OCI-LY7 (cell line): ENCODE results near the gene GRIK2.

ENCODE experiments used
- EZH2phosphoT487 ChIP-seq: fragments of 200-600 bp; sonication (generic); IDR thresholded peaks from 2 replicates; pipeline ENCODE4 v1.6.1; 2018; ENCODE audit warnings: low read depth, borderline replicate concordance, mild to moderate bottlenecking, mixed run types, antibody characterized with exemption, low read length, moderate library complexity, mixed read lengths
- TF ChIP-seq, protein P1 (sequence below): fragments of 200-600 bp; sonication (generic); conservative IDR thresholded peaks from 2 replicates; pipeline ENCODE4 v1.5.1; 2014; ENCODE audit warnings: mild to moderate bottlenecking, antibody characterized with exemption, low read length, moderate library complexity, mixed read lengths

DNA sequence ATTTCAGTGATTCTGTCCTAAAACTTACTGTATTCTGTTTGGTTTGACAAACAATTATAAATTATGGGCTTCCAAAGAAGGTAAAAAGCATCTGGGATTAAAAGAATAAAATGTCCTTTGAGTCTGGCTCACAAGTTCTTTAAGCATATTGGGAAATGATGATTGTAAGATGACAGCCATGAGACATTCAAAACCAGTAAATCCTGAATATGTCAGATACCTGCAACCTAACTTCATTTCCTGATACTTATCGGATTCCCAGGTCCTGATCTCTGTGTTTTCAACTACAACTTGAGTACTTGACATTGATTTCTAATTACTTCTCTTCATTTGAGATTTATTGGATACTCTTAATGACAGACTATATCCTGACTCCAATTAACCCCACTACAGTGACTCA lies 446.6 kb downstream of the GRIK2 start:
- TF ChIP-seq, protein P1, sequence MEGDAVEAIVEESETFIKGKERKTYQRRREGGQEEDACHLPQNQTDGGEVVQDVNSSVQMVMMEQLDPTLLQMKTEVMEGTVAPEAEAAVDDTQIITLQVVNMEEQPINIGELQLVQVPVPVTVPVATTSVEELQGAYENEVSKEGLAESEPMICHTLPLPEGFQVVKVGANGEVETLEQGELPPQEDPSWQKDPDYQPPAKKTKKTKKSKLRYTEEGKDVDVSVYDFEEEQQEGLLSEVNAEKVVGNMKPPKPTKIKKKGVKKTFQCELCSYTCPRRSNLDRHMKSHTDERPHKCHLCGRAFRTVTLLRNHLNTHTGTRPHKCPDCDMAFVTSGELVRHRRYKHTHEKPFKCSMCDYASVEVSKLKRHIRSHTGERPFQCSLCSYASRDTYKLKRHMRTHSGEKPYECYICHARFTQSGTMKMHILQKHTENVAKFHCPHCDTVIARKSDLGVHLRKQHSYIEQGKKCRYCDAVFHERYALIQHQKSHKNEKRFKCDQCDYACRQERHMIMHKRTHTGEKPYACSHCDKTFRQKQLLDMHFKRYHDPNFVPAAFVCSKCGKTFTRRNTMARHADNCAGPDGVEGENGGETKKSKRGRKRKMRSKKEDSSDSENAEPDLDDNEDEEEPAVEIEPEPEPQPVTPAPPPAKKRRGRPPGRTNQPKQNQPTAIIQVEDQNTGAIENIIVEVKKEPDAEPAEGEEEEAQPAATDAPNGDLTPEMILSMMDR = no peak
- TF ChIP-seq EZH2phosphoT487 = no peak
